ENCODE data around the gene PSME2.

- TF ChIP-seq, protein P1, sequence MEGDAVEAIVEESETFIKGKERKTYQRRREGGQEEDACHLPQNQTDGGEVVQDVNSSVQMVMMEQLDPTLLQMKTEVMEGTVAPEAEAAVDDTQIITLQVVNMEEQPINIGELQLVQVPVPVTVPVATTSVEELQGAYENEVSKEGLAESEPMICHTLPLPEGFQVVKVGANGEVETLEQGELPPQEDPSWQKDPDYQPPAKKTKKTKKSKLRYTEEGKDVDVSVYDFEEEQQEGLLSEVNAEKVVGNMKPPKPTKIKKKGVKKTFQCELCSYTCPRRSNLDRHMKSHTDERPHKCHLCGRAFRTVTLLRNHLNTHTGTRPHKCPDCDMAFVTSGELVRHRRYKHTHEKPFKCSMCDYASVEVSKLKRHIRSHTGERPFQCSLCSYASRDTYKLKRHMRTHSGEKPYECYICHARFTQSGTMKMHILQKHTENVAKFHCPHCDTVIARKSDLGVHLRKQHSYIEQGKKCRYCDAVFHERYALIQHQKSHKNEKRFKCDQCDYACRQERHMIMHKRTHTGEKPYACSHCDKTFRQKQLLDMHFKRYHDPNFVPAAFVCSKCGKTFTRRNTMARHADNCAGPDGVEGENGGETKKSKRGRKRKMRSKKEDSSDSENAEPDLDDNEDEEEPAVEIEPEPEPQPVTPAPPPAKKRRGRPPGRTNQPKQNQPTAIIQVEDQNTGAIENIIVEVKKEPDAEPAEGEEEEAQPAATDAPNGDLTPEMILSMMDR (conservative IDR thresholded peaks at IDR 0.05; ENCODE audit: low read depth, low read length), result no peak
- no peak for TF ChIP-seq EZH2 (IDR thresholded peaks at IDR 0.05; ENCODE audit: borderline replicate concordance, low read depth, low read length, poor library complexity, severe bottlenecking)
Observed at GRCh38 chr14:24145690-24146452, 539 bp downstream of the PSME2 start.

Data from A673 (cell line).